Adrenal gland (tissue), 5 donors: ENCODE measurements around the gene GALNTL6.

ENCODE experiments used
- POLR2A ChIP-seq, 2 donors: fragments of 450-650 bp; IDR thresholded peaks; one replicate each; pipeline ENCODE4 v1.6.1; 2017; ENCODE audit warnings: antibody characterized with exemption in 2 of 2, mild to moderate bottlenecking in 2 of 2, moderate library complexity in 1 of 2
- TF ChIP-seq, protein P1 (sequence below), 6 experiments: fragments of 450-650 bp in 4 of 6; fragments of 200-600 bp in 2 of 6; sonication (generic) in 1 of 6; IDR thresholded peaks; 1 replicate in 5 of 6; 2 replicates in 1 of 6; pipeline versions ENCODE4 v1.5.1 to v1.8.0; 2016 to 2021; ENCODE audit warnings: antibody characterized with exemption in 6 of 6, mild to moderate bottlenecking in 2 of 6, moderate library complexity in 1 of 6
- donor health status: DM: no; HTN: no; CAD: no.

DNA sequence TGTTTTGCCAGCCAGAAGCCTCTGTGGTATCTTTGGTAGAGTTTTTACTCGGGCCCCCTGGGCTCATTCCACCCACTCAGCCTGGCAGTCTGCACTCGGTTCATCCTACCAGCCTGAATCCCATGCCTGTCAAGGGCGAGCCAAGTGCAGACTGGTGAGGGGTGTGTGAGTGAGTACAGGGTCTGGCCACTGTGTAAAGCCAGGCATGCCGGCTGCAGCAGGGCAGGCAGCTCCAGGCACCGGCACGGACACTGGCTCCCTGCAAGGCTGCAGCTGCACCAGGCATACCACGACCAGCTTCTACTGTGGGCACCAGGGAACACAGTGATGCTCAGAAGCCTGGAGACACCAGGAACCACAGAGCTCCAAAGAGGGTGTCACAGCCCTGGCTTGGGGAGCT, 1161.4 kb downstream of the GALNTL6 start:
- TF ChIP-seq, protein P1, sequence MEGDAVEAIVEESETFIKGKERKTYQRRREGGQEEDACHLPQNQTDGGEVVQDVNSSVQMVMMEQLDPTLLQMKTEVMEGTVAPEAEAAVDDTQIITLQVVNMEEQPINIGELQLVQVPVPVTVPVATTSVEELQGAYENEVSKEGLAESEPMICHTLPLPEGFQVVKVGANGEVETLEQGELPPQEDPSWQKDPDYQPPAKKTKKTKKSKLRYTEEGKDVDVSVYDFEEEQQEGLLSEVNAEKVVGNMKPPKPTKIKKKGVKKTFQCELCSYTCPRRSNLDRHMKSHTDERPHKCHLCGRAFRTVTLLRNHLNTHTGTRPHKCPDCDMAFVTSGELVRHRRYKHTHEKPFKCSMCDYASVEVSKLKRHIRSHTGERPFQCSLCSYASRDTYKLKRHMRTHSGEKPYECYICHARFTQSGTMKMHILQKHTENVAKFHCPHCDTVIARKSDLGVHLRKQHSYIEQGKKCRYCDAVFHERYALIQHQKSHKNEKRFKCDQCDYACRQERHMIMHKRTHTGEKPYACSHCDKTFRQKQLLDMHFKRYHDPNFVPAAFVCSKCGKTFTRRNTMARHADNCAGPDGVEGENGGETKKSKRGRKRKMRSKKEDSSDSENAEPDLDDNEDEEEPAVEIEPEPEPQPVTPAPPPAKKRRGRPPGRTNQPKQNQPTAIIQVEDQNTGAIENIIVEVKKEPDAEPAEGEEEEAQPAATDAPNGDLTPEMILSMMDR (IDR thresholded peaks at IDR 0.05), result no peak
- no peak for TF ChIP-seq POLR2A (IDR thresholded peaks at IDR 0.05)
